ENCODE results near the gene ALDH1A2.

Gene ALDH1A2

DNA sequence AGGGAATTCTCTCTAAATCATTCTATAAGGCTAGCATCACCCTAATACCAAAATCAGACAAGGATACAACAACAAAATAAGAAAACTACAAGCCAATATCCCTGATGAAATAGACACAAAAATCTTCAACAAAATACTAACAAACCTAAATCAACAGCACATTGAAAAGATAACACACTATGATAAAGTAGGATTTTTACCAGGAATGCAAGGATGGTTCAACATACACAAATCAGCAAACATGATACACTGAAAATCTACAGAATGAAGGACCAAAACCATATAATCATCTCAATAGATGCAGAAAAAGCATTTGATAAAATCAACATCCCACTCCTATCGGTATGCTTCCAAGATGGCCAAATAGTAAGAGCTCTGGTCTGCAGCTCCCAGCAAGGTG, 39.5 kb downstream of the ALDH1A2 start:
- H3K4me3 ChIP-seq (ENCODE audit: low read depth, low read length): no peak overlapping the region
- no peaks in the 10 kb centered on the region for H3K27me3 ChIP-seq (ENCODE audit: insufficient read depth, low read depth, severe bottlenecking)
- no peak for DNase-seq
- peaks cover 15% of the 10 kb centered on the region for H3K9me3 ChIP-seq (ENCODE audit: severe bottlenecking)
- H3K27ac ChIP-seq: no peak overlapping the region
- H3K36me3 ChIP-seq: no peaks in the 10 kb centered on the region
- TF ChIP-seq, protein P1, sequence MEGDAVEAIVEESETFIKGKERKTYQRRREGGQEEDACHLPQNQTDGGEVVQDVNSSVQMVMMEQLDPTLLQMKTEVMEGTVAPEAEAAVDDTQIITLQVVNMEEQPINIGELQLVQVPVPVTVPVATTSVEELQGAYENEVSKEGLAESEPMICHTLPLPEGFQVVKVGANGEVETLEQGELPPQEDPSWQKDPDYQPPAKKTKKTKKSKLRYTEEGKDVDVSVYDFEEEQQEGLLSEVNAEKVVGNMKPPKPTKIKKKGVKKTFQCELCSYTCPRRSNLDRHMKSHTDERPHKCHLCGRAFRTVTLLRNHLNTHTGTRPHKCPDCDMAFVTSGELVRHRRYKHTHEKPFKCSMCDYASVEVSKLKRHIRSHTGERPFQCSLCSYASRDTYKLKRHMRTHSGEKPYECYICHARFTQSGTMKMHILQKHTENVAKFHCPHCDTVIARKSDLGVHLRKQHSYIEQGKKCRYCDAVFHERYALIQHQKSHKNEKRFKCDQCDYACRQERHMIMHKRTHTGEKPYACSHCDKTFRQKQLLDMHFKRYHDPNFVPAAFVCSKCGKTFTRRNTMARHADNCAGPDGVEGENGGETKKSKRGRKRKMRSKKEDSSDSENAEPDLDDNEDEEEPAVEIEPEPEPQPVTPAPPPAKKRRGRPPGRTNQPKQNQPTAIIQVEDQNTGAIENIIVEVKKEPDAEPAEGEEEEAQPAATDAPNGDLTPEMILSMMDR (IDR thresholded peaks at IDR 0.05; ENCODE audit: low read depth, low read length): no peak

DNA sequence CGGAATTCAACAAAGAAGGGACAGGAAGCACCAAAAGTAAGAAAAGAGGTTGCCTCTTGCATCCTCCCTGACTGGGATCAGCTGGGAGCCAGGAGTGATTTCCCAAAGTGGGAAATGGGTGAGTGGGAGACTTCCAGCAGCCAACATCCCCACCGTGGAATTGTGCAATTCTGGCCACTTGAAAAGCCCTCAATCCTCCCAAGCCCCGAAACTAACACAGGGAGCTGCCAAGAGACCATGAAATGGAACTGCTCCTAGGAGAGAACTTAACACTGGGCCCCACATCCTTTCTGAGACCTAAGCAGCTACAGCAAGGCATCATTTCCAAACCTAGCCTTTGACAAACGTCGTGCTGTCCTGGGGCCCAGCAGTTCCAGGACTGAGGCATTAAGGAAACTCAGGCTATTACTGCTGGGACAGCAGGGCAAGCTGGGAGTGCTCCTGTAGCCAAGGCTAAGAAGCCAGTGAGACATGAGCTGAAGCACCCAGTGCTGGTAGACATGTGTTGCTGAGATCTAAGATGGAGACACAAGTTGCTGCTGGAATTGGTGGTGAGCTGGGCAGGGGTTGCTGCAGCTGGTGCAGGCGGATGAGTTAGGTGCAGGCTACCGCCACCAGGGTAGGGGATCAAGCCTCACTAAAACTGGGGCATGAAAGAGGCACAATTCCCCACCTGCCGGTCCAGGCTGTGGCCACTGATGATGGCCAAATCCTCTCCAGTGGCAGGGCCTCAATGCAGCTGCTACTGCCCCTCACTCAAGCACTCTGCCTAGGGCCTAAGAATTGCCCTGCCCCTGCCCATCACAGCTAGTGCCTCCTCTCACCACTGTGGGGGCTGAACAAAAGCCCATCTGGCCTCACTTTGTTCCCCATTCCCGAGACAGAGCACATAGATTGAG, 43.9 kb downstream of the ALDH1A2 start:
- Histone ChIP-seq H3K27me3 (ENCODE audit: insufficient read depth, low read depth, severe bottlenecking) (no peaks in the 10 kb centered on the region), H3K4me3 (ENCODE audit: low read depth, low read length) (no peak overlapping the region)
- DNase-seq: no peak

DNA sequence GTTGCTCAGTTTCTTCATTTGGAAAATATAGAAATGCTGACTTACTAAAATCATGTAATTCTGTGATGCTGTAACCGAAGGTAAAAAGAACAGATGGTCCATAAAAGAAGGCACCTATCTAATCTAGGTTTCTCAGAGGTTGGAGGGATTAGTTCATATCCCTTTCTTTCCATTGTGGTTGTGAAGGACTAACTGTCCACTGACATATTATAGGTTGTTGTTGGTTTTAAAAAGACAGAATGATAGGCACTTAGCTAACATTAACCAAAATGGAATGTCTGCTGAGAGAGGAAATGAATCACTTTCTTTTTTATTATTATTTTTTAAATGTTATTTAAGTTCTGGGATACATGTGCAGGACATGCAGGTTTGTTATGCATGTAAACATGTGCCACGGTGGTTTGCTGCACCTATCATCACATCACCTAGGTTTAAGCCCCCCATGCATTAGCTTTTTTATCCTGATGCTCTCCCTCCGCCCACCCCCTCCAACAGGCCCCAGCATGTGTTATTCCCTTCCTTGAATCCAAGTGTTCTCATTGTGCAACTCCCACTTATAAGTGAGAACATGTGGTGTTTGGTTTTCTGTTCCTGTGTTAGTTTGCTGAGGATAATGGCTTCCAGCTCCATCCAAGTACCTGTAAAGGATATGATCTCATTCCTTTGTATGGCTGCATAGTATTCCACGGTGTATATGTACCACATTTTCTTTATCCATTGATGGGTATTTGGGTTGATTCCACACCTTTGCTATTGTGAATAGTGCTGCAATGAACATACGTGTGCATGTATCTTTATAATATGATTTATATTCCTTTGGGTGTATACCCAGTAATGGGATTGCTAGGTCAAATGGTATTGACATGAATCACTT, 45.8 kb downstream of the ALDH1A2 start:
- no peak overlapping the region for H3K4me3 ChIP-seq (ENCODE audit: low read depth, low read length)

More for the DNA sequence above, 43.9 kb downstream of the ALDH1A2 start:
- H3K36me3 ChIP-seq: no peaks in the 10 kb centered on the region
- peaks cover 12% of the 10 kb centered on the region for H3K9me3 ChIP-seq (ENCODE audit: severe bottlenecking)
- H3K27ac ChIP-seq: no peak overlapping the region
- TF ChIP-seq, protein P1 (IDR thresholded peaks at IDR 0.05; ENCODE audit: low read depth, low read length): no peak

DNA sequence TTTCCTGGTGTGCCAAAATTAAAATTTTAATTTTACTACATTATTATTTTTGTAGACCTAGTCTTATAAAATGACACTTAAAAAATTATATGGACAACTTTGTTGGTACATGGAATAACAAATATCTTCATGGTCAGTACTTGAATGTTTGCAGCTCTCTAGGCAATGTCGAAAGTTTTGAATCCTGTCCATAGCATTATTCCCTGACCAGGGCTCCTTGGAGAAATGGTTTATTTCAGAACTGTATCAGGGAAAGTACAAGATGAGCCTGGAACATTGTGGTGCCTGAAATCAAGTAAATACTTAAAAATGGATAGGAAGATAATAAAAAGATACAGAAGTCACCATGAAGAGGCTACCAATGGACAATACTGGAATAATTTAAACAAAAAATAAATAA, 47.6 kb downstream of the ALDH1A2 start:
- TF ChIP-seq, protein P1 (IDR thresholded peaks at IDR 0.05; ENCODE audit: low read depth, low read length): no peak
- no peaks in the 10 kb centered on the region for H3K27me3 ChIP-seq (ENCODE audit: insufficient read depth, low read depth, severe bottlenecking)
- no peaks in the 10 kb centered on the region for H3K36me3 ChIP-seq
- H3K9me3 ChIP-seq (ENCODE audit: severe bottlenecking): no peaks in the 10 kb centered on the region
- no peak overlapping the region for H3K27ac ChIP-seq
- DNase-seq: no peak
- H3K4me3 ChIP-seq (ENCODE audit: low read depth, low read length): no peak overlapping the region

More for the DNA sequence above, 45.8 kb downstream of the ALDH1A2 start:
- DNase-seq: no peak
- H3K36me3 ChIP-seq: no peaks in the 10 kb centered on the region
- TF ChIP-seq, protein P1 (IDR thresholded peaks at IDR 0.05; ENCODE audit: low read depth, low read length): no peak
- no peaks in the 10 kb centered on the region for H3K27me3 ChIP-seq (ENCODE audit: insufficient read depth, low read depth, severe bottlenecking)
- peak overlapping the region; percentile 36; the same call in 1 of the 2 replicates for H3K27ac ChIP-seq
- H3K9me3 ChIP-seq (ENCODE audit: severe bottlenecking): no peaks in the 10 kb centered on the region

DNA sequence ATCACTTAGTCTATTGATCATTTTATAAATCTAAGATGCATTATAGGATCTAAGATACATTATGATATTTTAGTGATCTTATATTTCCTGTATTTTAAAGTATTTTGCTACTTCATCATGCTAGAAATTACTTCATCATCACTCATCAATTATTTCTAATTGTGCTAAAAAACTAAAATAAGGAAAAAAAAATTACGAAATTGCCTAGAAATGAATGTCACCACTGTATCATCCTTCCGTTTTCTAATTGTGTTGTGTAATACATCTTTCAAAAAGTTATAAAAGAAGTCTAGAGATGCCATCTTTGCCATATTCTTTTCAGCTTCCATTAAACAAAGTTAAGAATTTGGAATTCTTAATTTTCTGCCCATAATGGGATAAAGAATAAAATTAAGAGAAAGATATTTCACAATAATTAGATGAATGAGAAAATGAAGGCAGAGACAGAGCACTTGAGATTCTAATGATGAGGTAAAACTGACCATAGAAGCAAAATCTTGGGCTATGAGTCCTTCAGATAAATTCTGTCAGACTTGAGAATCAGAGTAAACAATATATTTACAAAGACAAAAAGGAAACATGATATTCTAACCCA, 48.8 kb downstream of the ALDH1A2 start:
- TF ChIP-seq, protein P1 (IDR thresholded peaks at IDR 0.05; ENCODE audit: low read depth, low read length): no peak
- Histone ChIP-seq H3K9me3 (ENCODE audit: severe bottlenecking) (no peaks in the 10 kb centered on the region), H3K36me3 (no peaks in the 10 kb centered on the region), H3K27me3 (ENCODE audit: insufficient read depth, low read depth, severe bottlenecking) (no peaks in the 10 kb centered on the region), H3K27ac (no peak overlapping the region), H3K4me3 (ENCODE audit: low read depth, low read length) (no peak overlapping the region)
- DNase-seq: no peak
